ENCODE measurements around the gene ZFHX2.

The ZFHX2 gene

DNA sequence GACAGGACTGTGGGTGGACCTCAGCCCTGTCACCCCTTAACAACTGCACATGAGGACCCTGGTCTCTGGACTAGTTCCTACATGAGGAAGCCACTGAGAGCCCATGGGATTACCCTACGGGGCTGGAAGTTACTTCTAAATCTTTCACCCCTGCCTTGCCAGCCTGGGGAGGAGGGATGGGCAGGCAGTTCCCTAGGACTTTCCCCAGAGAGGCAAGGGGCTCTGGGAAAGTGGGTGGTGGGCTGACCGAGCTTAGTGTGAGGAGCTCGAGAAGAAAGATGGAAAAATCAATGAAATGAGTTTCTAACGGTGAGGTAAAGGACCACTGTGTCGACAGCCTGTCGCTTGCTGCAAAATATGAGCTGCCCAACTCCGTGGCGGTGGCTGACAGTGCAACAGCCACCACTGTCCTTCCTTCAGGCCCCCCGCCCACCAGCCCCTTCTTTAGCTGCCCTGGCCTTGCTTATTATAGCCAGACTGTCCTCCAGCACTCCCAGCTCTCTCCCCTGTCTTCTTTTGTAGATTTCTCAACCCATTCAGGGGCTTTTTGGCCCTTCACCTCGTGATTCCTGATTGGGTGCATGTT is 5.0 kb downstream of the ZFHX2 start:
- Histone ChIP-seq H3K9me3 (ENCODE audit: control insufficient read depth, insufficient read depth, low read length) (no peaks in the 10 kb centered on the region), H3K4me3 (ENCODE audit: low read depth, low read length) (no peak overlapping the region), H3K27me3 (ENCODE audit: control insufficient read depth, insufficient read depth, low read length) (no peaks in the 10 kb centered on the region), H3K9ac (ENCODE audit: low read depth, low read length) (no peak overlapping the region), H3K27ac (ENCODE audit: low read depth, low read length) (no peak overlapping the region), H3K4me1 (ENCODE audit: control insufficient read depth, insufficient read depth, low read length) (peaks cover 71% of the 10 kb centered on the region), H3K36me3 (ENCODE audit: control insufficient read depth, insufficient read depth, low read length) (peaks cover 21% of the 10 kb centered on the region)

DNA sequence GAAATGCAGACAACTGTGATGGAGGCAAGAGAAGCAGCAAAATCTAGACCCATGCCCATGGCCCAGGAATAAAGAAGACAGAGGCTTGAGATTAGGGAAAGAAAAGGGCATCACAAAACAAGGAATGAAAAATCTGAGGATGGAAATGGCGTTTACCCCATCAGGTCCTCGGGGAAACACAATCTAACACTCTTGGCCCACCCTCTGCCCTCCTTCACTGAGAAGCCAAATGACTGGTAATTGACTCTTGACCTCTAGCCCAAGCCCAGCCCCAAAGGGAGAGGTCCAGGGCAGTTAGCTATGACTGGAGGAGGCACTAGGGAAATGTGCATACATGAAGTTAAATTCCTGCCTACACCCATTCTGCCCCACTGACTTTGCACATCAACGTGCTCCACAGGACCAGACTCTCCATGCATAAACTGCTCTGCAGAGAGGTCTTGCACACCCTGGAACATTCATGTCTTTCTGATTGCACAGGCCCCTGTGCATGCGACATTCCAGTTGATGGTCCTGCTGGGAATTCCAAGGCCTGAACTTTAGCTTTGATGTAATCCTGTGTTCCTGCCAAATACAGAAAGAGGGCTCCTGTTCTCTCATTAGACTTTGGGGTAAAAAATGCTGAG is 5.7 kb downstream of the ZFHX2 start:
- Histone ChIP-seq H3K9me3 (ENCODE audit: control insufficient read depth, insufficient read depth, low read length) (no peaks in the 10 kb centered on the region), H3K36me3 (ENCODE audit: control insufficient read depth, insufficient read depth, low read length) (peaks cover 21% of the 10 kb centered on the region), H3K4me3 (ENCODE audit: low read depth, low read length) (peak overlapping the region; percentile 28; the same call in 1 of the 2 replicates), H3K27me3 (ENCODE audit: control insufficient read depth, insufficient read depth, low read length) (no peaks in the 10 kb centered on the region), H3K27ac (ENCODE audit: low read depth, low read length) (peak overlapping the region; percentile 73), H3K9ac (ENCODE audit: low read depth, low read length) (no peak overlapping the region), H3K4me1 (ENCODE audit: control insufficient read depth, insufficient read depth, low read length) (peaks cover 71% of the 10 kb centered on the region)

DNA sequence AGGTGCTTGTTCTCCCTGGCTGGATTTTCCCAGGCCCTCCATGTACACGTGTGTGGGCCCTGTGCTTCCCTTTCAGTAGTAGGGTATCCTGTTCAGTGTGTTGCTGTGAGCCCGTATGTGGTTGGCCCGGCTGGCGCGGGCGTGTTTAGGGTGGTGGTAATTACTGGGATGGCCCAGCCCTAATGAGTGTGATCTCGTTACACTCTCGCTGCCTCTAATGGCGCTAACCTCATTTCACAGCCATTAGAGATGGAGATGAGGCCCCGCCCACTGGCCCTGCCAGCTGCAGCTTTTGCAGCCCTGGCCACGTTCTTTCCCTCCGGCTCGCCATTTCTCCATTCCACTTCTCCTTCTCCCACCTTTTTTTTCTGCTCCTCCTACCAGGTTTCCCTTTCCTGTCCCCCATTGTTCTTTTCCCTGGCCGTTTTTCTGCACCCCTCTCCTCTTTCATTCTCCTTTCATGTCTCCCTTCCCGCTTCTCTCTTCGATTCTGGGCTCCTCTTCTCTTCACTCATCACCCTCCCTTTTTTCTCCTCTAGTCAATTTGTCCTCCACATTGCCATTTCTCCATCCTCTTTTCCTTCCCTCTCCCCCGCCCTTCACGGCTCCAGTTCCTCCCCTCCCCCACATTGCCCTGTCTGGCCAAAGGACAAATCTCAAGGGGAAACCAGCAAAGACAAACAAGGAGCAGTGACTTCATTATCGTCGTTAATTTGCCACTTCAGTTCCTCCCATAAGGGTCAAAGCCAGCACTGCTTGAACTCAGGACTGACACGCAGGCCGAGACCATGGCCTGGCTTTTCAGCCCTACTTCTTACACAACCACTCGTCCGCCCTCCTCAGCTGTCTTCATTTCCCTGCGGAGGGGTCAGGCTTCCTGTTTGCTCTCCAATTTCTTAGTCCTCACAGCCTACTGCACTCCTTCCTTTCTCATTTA is 6.8 kb downstream of the ZFHX2 start:
- peak overlapping the region; percentile 73 for H3K27ac ChIP-seq (ENCODE audit: low read depth, low read length)
- H3K36me3 ChIP-seq (ENCODE audit: control insufficient read depth, insufficient read depth, low read length) = peaks cover 21% of the 10 kb centered on the region
- H3K9me3 ChIP-seq (ENCODE audit: control insufficient read depth, insufficient read depth, low read length) = no peaks in the 10 kb centered on the region
- peaks cover 70% of the 10 kb centered on the region for H3K4me1 ChIP-seq (ENCODE audit: control insufficient read depth, insufficient read depth, low read length)
- no peaks in the 10 kb centered on the region for H3K27me3 ChIP-seq (ENCODE audit: control insufficient read depth, insufficient read depth, low read length)
- peak overlapping the region; percentile 28; the same call in 1 of the 2 replicates for H3K4me3 ChIP-seq (ENCODE audit: low read depth, low read length)
- peak overlapping the region; percentile 58; the same call in 1 of the 2 replicates for H3K9ac ChIP-seq (ENCODE audit: low read depth, low read length)

DNA sequence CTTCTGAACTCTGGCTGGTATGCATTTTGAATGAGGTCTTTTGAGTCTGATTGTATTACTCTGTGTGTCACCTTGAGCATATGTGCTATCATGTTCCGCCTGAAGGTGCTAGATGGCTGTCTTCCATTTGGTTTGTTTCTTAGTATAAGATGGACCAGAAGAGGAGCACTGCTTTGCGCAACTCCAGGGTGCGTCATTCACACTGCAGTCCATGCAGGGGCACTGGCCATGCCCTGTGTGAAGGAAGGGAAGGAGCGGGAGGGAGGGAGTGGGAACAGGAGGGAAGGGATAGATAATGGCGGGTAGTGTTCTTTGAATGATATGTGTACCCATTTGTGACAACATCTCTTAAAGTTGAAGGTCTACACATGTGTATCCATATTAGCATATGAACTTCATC is 8.2 kb downstream of the ZFHX2 start:
- Histone ChIP-seq H3K4me1 (ENCODE audit: control insufficient read depth, insufficient read depth, low read length) (peaks cover 67% of the 10 kb centered on the region), H3K9me3 (ENCODE audit: control insufficient read depth, insufficient read depth, low read length) (no peaks in the 10 kb centered on the region), H3K36me3 (ENCODE audit: control insufficient read depth, insufficient read depth, low read length) (peaks cover 21% of the 10 kb centered on the region), H3K27ac (ENCODE audit: low read depth, low read length) (no peak overlapping the region), H3K4me3 (ENCODE audit: low read depth, low read length) (no peak overlapping the region), H3K27me3 (ENCODE audit: control insufficient read depth, insufficient read depth, low read length) (no peaks in the 10 kb centered on the region), H3K9ac (ENCODE audit: low read depth, low read length) (no peak overlapping the region)

DNA sequence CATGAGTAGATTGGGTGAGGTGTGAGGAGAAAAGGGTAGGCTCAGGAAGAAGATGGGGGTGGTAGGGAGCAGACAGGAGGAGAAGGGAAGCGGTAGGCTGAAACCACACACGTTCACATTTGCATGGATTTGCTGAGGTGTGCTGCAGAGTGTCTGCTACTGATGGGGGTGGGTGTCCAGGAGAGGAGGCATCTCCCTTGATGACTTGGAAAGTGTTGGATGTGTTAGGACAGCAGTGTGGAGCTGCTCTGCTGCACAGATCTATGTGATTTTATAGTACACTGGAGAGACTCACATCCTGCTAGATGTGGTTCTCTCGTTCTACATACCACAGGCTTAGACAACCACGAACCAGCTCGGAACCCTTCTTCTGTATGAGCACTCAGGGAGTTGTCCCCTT is 9.3 kb downstream of the ZFHX2 start:
- Histone ChIP-seq H3K9me3 (ENCODE audit: control insufficient read depth, insufficient read depth, low read length) (no peaks in the 10 kb centered on the region), H3K36me3 (ENCODE audit: control insufficient read depth, insufficient read depth, low read length) (peaks cover 21% of the 10 kb centered on the region), H3K4me1 (ENCODE audit: control insufficient read depth, insufficient read depth, low read length) (peaks cover 58% of the 10 kb centered on the region), H3K4me3 (ENCODE audit: low read depth, low read length) (no peak overlapping the region), H3K27ac (ENCODE audit: low read depth, low read length) (no peak overlapping the region), H3K9ac (ENCODE audit: low read depth, low read length) (no peak overlapping the region), H3K27me3 (ENCODE audit: control insufficient read depth, insufficient read depth, low read length) (no peaks in the 10 kb centered on the region)

DNA sequence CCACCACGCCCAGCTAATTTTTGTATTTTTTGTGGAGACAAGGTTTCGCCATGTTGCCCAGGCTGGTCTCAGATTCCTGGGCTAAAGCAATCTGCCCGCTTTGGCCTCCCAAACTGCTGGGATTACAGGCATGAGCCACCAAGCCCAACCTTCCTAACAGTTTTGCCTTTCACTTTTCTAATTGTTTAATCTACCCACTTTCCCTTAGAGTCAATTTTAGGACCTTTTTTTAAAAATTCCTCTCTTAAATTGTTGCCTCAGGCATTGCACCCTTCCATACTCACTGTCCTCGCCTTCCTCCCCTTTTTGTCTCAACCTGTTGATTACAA is 11.5 kb downstream of the ZFHX2 start:
- Histone ChIP-seq H3K27ac (ENCODE audit: low read depth, low read length) (peak overlapping the region; percentile 99), H3K27me3 (ENCODE audit: control insufficient read depth, insufficient read depth, low read length) (no peaks in the 10 kb centered on the region), H3K9ac (ENCODE audit: low read depth, low read length) (no peak overlapping the region), H3K4me1 (ENCODE audit: control insufficient read depth, insufficient read depth, low read length) (peaks cover 49% of the 10 kb centered on the region), H3K36me3 (ENCODE audit: control insufficient read depth, insufficient read depth, low read length) (peaks cover 23% of the 10 kb centered on the region), H3K4me3 (ENCODE audit: low read depth, low read length) (no peak overlapping the region), H3K9me3 (ENCODE audit: control insufficient read depth, insufficient read depth, low read length) (no peaks in the 10 kb centered on the region)

DNA sequence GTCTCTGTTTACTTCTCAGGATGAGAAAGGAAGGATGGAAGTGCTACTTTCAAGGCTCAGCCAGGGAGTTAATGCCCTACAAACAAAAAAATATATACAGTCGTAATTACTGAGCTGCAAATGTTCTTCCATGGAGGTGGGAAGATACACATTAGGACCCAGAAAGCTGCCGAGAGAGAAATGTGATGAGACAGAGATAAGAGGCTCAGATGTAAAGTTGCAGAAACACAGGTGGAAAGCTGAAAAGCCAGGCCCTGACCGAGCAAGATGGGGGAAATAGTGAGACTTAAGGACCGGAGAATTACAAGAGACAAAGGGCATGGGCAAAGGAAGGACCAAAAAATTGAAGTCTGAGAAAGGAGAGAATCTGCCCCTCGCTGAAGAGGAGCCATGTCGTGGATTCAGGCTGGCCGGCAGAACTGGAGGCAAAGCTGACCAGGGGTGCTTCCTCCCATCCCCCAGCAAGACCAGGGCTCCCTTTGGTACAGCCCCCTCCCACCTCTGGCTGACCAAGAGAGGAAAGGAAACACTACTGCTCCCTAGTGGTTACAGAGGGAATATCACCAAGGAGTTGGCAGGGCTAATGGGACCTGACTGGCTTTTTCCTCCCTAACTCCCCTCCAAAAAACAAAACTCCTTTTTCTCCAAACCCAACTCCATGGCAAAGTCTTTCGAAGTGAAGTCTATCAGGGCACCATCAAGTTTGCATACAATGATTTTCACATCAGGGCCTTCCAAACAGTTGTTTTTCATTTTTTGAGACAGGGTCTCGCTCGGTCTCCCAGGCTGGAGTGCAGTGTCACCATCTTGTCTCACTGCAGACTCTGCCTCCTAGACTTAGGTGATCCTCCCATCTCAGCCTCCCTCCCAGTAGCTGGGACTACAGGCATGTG is 12.1 kb downstream of the ZFHX2 start:
- Histone ChIP-seq H3K4me3 (ENCODE audit: low read depth, low read length) (peak overlapping the region; percentile 77), H3K9me3 (ENCODE audit: control insufficient read depth, insufficient read depth, low read length) (no peaks in the 10 kb centered on the region), H3K27ac (ENCODE audit: low read depth, low read length) (peak overlapping the region; percentile 99), H3K9ac (ENCODE audit: low read depth, low read length) (peak overlapping the region; percentile 56), H3K4me1 (ENCODE audit: control insufficient read depth, insufficient read depth, low read length) (peaks cover 43% of the 10 kb centered on the region), H3K27me3 (ENCODE audit: control insufficient read depth, insufficient read depth, low read length) (no peaks in the 10 kb centered on the region), H3K36me3 (ENCODE audit: control insufficient read depth, insufficient read depth, low read length) (peaks cover 28% of the 10 kb centered on the region)

DNA sequence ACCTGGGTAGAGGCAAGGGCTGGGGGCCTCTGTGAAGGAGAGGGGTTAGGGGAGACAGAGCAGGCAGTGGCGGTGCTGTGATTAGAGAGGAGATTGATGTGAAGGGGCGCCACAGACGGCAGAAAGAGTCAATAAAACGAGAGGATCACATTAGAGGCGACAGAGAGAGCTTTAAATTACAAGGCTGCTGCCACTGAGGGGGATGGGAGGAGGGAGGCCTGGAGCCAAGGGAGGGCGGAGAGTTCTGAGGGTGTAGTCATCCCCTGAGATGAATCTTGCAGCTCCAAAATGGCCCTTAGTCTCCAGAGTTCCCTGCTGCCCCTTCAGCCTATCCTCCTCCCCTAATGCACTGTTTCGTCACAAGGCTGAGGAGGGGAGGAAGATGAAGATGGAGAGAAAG is 12.8 kb downstream of the ZFHX2 start:
- Histone ChIP-seq H3K4me3 (ENCODE audit: low read depth, low read length) (peak overlapping the region; percentile 77), H3K27me3 (ENCODE audit: control insufficient read depth, insufficient read depth, low read length) (no peaks in the 10 kb centered on the region), H3K36me3 (ENCODE audit: control insufficient read depth, insufficient read depth, low read length) (peaks cover 33% of the 10 kb centered on the region), H3K9me3 (ENCODE audit: control insufficient read depth, insufficient read depth, low read length) (no peaks in the 10 kb centered on the region), H3K9ac (ENCODE audit: low read depth, low read length) (peak overlapping the region; percentile 75), H3K27ac (ENCODE audit: low read depth, low read length) (peak overlapping the region; percentile 99), H3K4me1 (ENCODE audit: control insufficient read depth, insufficient read depth, low read length) (peaks cover 40% of the 10 kb centered on the region)

DNA sequence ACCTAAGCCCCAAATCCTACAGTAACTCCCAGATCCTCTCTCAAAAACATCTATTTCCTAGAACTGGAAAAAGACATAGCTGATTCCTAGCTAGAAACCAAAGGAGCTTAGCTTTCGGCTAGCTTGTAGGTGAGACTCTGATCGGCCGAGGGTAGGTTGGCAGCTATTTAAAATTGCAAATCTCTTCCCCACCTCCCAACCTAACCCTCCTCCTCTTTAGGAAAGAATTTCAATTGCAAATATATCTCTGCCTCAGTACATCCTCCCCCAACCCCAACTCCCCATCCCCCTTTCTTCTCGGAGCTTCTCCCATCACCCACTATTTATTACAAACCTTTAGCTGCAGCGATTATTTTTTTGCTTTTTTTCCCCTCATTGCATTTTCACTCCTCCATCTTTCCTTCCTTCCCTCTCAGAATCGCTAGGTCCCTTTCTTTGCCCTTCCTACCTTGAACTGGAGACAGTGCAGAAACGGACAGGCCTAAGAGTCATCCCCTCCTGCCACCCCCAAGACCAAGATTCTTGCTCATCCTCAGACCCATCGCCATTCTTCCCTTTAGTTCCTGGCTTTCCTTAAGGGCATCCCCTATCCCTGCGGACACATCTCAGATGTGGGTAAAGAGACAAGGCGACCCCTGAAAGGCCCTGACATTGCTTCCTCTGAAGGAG is 13.4 kb downstream of the ZFHX2 start:
- Histone ChIP-seq H3K4me1 (ENCODE audit: control insufficient read depth, insufficient read depth, low read length) (peaks cover 40% of the 10 kb centered on the region), H3K9me3 (ENCODE audit: control insufficient read depth, insufficient read depth, low read length) (no peaks in the 10 kb centered on the region), H3K4me3 (ENCODE audit: low read depth, low read length) (peak overlapping the region; percentile 77), H3K27me3 (ENCODE audit: control insufficient read depth, insufficient read depth, low read length) (no peaks in the 10 kb centered on the region), H3K27ac (ENCODE audit: low read depth, low read length) (peak overlapping the region; percentile 99), H3K36me3 (ENCODE audit: control insufficient read depth, insufficient read depth, low read length) (peaks cover 34% of the 10 kb centered on the region), H3K9ac (ENCODE audit: low read depth, low read length) (peak overlapping the region; percentile 88)
